H1 (cell line): ENCODE data around the gene CLDN12. TPM values are rescaled to one million over a fixed set of nuclear protein-coding genes. Genes with fewer than 3 reads are reported as not detected.

Source experiments
- CTCF ChIA-PET: fragments of 300-600 bp; sonication (Branson Sonifier 250); formaldehyde crosslinking; loops from one replicate; lab custom pipeline; 2021; ENCODE audit not compliant: partially characterized antibody; lab: Charles Lee
- POLR2A ChIA-PET: fragments of 300-600 bp; sonication (Branson Sonifier 250); formaldehyde crosslinking; loops from one replicate; lab custom pipeline; 2021; ENCODE audit warnings: inconsistent platforms; ENCODE audit not compliant: partially characterized antibody; lab: Charles Lee
- DNase-seq, 2 experiments: peaks; one replicate each; pipeline versions ENCODE4 v3.0.0 to v3.0.0-alpha.2; 2010 to 2022; ENCODE audit warnings: low spot score in 2 of 2, low read depth in 1 of 2, mixed read lengths in 1 of 2
- FAIRE-seq: peaks from 2 replicates; lab custom pipeline; 2011; peaks lifted over from hg19 to GRCh38; lab: Jason Lieb, UNC
- H2AFZ ChIP-seq: 2 replicates; pipeline ENCODE4 v1.8.1; 2012; ENCODE audit warnings: low read length, inconsistent platforms
- H2AK5ac ChIP-seq: 2 replicates; pipeline ENCODE4 v1.6.1; 2013; ENCODE audit warnings: low read depth, low read length
- H2BK120ac ChIP-seq: replicated peaks from 2 replicates; pipeline ENCODE3; 2013; ENCODE audit warnings: low read depth, low read length, inconsistent platforms
- H2BK12ac ChIP-seq: 2 replicates; pipeline ENCODE4 v1.6.1; 2013; ENCODE audit warnings: low read depth, low read length
- H2BK15ac ChIP-seq: 2 replicates; pipeline ENCODE4 v1.6.1; 2013; ENCODE audit warnings: low read length
- H2BK20ac ChIP-seq: 2 replicates; pipeline ENCODE4 v1.6.1; 2013; ENCODE audit warnings: low read length
- H2BK5ac ChIP-seq: 2 replicates; pipeline ENCODE4 v1.6.1; 2013; ENCODE audit warnings: low read depth, low read length
- H3K14ac ChIP-seq: 2 replicates; pipeline ENCODE4 v1.6.1; 2013; ENCODE audit warnings: inconsistent platforms; ENCODE audit not compliant: insufficient read length
- H3K18ac ChIP-seq: 2 replicates; pipeline ENCODE4 v1.6.1; 2013; ENCODE audit warnings: low read length; ENCODE audit errors: extremely low read depth
- H3K23ac ChIP-seq: 2 replicates; pipeline ENCODE4 v1.6.1; 2013; ENCODE audit warnings: inconsistent platforms; ENCODE audit not compliant: insufficient read length
- H3K23me2 ChIP-seq: 2 replicates; pipeline ENCODE4 v1.6.1; 2013; ENCODE audit warnings: low read depth, low read length
- H3K27ac ChIP-seq: 2 replicates; pipeline ENCODE4 v1.6.1; 2011; ENCODE audit warnings: low read depth, low read length, inconsistent platforms
- H3K27me3 ChIP-seq, 4 experiments: replicated peaks in 1 of 4; 1 replicate in 1 of 4; 2 replicates in 3 of 4; pipeline versions ENCODE4 v1.6.1 to v1.8.1; 2011 to 2013; ENCODE audit warnings: low read length in 3 of 4, mild to moderate bottlenecking in 3 of 4, inconsistent platforms in 2 of 4, mixed read lengths in 2 of 4, moderate library complexity in 1 of 4; ENCODE audit not compliant: control insufficient read depth in 3 of 4, insufficient read depth in 3 of 4; ENCODE audit errors: extremely low read depth in 1 of 4
- H3K36me3 ChIP-seq, 4 experiments: 2 replicates each; pipeline versions ENCODE4 v1.6.1 to v1.8.1; 2011 to 2013; ENCODE audit warnings: mild to moderate bottlenecking in 4 of 4, low read length in 3 of 4, moderate library complexity in 2 of 4, control low read depth in 1 of 4, inconsistent platforms in 1 of 4; ENCODE audit not compliant: insufficient read depth in 4 of 4, control insufficient read depth in 2 of 4
- H3K4ac ChIP-seq: replicated peaks from 2 replicates; pipeline ENCODE3; 2013; ENCODE audit warnings: low read length, low read depth, mixed read lengths, inconsistent platforms; ENCODE audit not compliant: insufficient read length
- H3K4me1 ChIP-seq, 4 experiments: replicated peaks in 1 of 4; 1 replicate in 1 of 4; 2 replicates in 3 of 4; pipeline versions ENCODE4 v1.6.1 to v1.8.1; 2011 to 2013; ENCODE audit warnings: low read length in 3 of 4, inconsistent platforms in 2 of 4, mixed read lengths in 1 of 4; ENCODE audit not compliant: insufficient read depth in 4 of 4, control insufficient read depth in 3 of 4
- H3K4me2 ChIP-seq, 2 experiments: 2 replicates each; pipeline versions ENCODE4 v1.6.1 to v1.8.1; 2011 to 2013; ENCODE audit warnings: low read depth in 2 of 2, low read length in 2 of 2, control low read depth in 1 of 2, inconsistent platforms in 1 of 2, mild to moderate bottlenecking in 1 of 2; ENCODE audit not compliant: insufficient read depth in 1 of 2
- H3K4me3 ChIP-seq, 4 experiments: fragments of 200-600, 300-600 bp in 1 of 4; sonication (generic), shearing (Covaris generic), sonication (Bioruptor Twin) in 1 of 4; 2 replicates each; pipeline versions ENCODE4 v1.5.1 to v1.8.1; 2011 to 2016; ENCODE audit warnings: low read length in 4 of 4, low read depth in 3 of 4, control low read depth in 2 of 4, inconsistent platforms in 2 of 4, mild to moderate bottlenecking in 2 of 4, mixed read lengths in 1 of 4, moderate library complexity in 1 of 4; ENCODE audit not compliant: insufficient read depth in 2 of 4; ENCODE audit errors: extremely low read depth in 1 of 4
- H3K56ac ChIP-seq: replicated peaks from 2 replicates; pipeline ENCODE3; 2013; ENCODE audit warnings: low read depth, mild to moderate bottlenecking, mixed read lengths, low read length, inconsistent platforms; ENCODE audit not compliant: insufficient read length
- H3K79me1 ChIP-seq: 2 replicates; pipeline ENCODE4 v1.6.1; 2013; ENCODE audit warnings: low read depth, low read length, control low read depth
- H3K79me2 ChIP-seq, 2 experiments: 2 replicates each; pipeline versions ENCODE4 v1.6.1 to v1.8.1; 2012 to 2013; ENCODE audit warnings: low read length in 2 of 2, mild to moderate bottlenecking in 2 of 2, inconsistent platforms in 1 of 2; ENCODE audit not compliant: insufficient read depth in 2 of 2, control insufficient read depth in 1 of 2
- H3K9ac ChIP-seq, 4 experiments: replicated peaks in 1 of 4; 1 replicate in 1 of 4; 2 replicates in 3 of 4; pipeline versions ENCODE4 v1.6.1 to v1.8.1; 2011 to 2013; ENCODE audit warnings: low read depth in 3 of 4, low read length in 3 of 4, control low read depth in 2 of 4, mild to moderate bottlenecking in 2 of 4, moderate library complexity in 2 of 4, inconsistent platforms in 1 of 4; ENCODE audit errors: extremely low read depth in 1 of 4
- H3K9me3 ChIP-seq, 2 experiments: 2 replicates each; pipeline versions ENCODE4 v1.6.1 to v1.8.1; 2012 to 2013; ENCODE audit warnings: mild to moderate bottlenecking in 2 of 2, moderate library complexity in 2 of 2, control low read depth in 1 of 2, inconsistent platforms in 1 of 2, low read depth in 1 of 2, low read length in 1 of 2, mixed read lengths in 1 of 2; ENCODE audit not compliant: insufficient read depth in 2 of 2
- H4K20me1 ChIP-seq, 2 experiments: replicated peaks in 1 of 2; 2 replicates each; pipeline versions ENCODE3 to v1.8.1; 2011 to 2013; ENCODE audit warnings: inconsistent platforms in 2 of 2, low read length in 2 of 2, mild to moderate bottlenecking in 1 of 2; ENCODE audit not compliant: insufficient read depth in 2 of 2, control insufficient read depth in 1 of 2
- H4K5ac ChIP-seq: 2 replicates; pipeline ENCODE4 v1.6.1; 2013; ENCODE audit warnings: low read length, low read depth, mixed read lengths, inconsistent platforms; ENCODE audit not compliant: insufficient read length
- H4K8ac ChIP-seq: 2 replicates; pipeline ENCODE4 v1.8.0; 2013; ENCODE audit warnings: mild to moderate bottlenecking, moderate library complexity, low read length, inconsistent platforms; ENCODE audit not compliant: insufficient read depth; ENCODE audit errors: extremely low read depth
- H4K91ac ChIP-seq: replicated peaks from 2 replicates; pipeline ENCODE3; 2013; ENCODE audit warnings: low read length, mixed read lengths, inconsistent platforms; ENCODE audit not compliant: insufficient read length
- BRCA1 ChIP-seq: IDR thresholded peaks from 2 replicates; pipeline ENCODE4 v1.6.1; 2012; ENCODE audit warnings: low read depth, low read length, improper control_type of control experiment
- SIRT6 ChIP-seq: IDR thresholded peaks from one replicate; pipeline ENCODE4 v1.7.1; 2012; ENCODE audit warnings: low read length, inconsistent platforms
- SP2 ChIP-seq: IDR thresholded peaks from 2 replicates; pipeline ENCODE4 v1.6.1; 2012; ENCODE audit warnings: mild to moderate bottlenecking, low read length, inconsistent platforms
- TAF1 ChIP-seq: IDR thresholded peaks from 2 replicates; pipeline ENCODE4 v1.6.1; 2011; ENCODE audit warnings: mild to moderate bottlenecking, low read depth, low read length
- TAF7 ChIP-seq: optimal IDR thresholded peaks from 2 replicates; pipeline ENCODE3; 2011; ENCODE audit warnings: low read depth, mild to moderate bottlenecking, inconsistent platforms, low read length, moderate library complexity, borderline replicate concordance
- USF2 ChIP-seq: IDR thresholded peaks from 2 replicates; pipeline ENCODE4 v1.6.1; 2011; ENCODE audit warnings: low read length, improper control_type of control experiment
- WGBS, 2 experiments: shearing (Covaris generic) in 1 of 2; methylation state at CpG; one replicate each; pipeline versions ENCODE4 v1.1.6 to v1.1.7; 2013 to 2015; ENCODE audit warnings: low lambda C conversion rate in 2 of 2, mixed read lengths in 2 of 2, inconsistent platforms in 1 of 2, low coverage in 1 of 2, missing lambda C conversion rate in 1 of 2; ENCODE audit not compliant: insufficient replicate concordance in 2 of 2, insufficient coverage in 1 of 2, insufficient read length in 1 of 2; ENCODE audit errors: extremely low coverage in 1 of 2, missing lambda C conversion rate in 1 of 2; 5-methylcytosine and 5-hydroxymethylcytosine counted together
- polyA plus RNA-seq, 7 experiments: library from polyadenylated mRNA; depleted of rRNA in 3 of 7; stranded (reverse) in 5 of 7; unstranded in 2 of 7; fragments of >200 nt in 5 of 7; fragments of 200-250 nt in 2 of 7; gene quantifications; 1 replicate in 5 of 7; 2 replicates in 1 of 7; 4 replicates in 1 of 7; pipeline versions ENCODE4 v1.2.1 to v1.2.3, GENCODE V29; 2011 to 2013; ENCODE audit warnings: missing spikeins in 2 of 7, mixed read lengths in 2 of 7
- total RNA-seq: library from RNA; stranded (reverse); fragmentation: NEBNext Ultra II Directional; extraction: Animal tissue kit (Norgen Biotek cat#: 25700); gene quantifications from 2 replicates; pipeline ENCODE4 v1.2.1, GENCODE V29; 2021

CLDN12 gene
- total and polyA plus RNA-seq, 2 of the 8 experiments (the other 6 are each of a cell fraction or from before 2014, with no cell fraction given), result 49.2 to 127 TPM

- Histone ChIP-seq H4K8ac (no peak overlapping the region), H3K14ac (no peak overlapping the region), H3K36me3 (no peaks in the 10 kb centered on the region), H3K18ac (no peak overlapping the region), H3K23ac (no peak overlapping the region), H3K23me2 (no peaks in the 10 kb centered on the region; the same call in 1 of the 2 replicates), H2BK20ac (no peak overlapping the region), H3K27ac (no peak overlapping the region), H3K4me3 (no peak overlapping the region), H3K79me2 (no peaks in the 10 kb centered on the region), H4K20me1 (no peaks in the 10 kb centered on the region), H2BK12ac (no peak overlapping the region), H2BK120ac (no peak overlapping the region), H2AK5ac (no peak overlapping the region), H3K79me1 (no peaks in the 10 kb centered on the region), H3K4me1 (no peaks in the 10 kb centered on the region), H4K91ac (no peak overlapping the region), H3K4me2 (no peak overlapping the region), H3K9ac (no peak overlapping the region), H2BK15ac (no peak overlapping the region), H2BK5ac (no peak overlapping the region), H3K4ac (no peak overlapping the region), H2AFZ (no peak overlapping the region), H3K9me3 (no peaks in the 10 kb centered on the region), H3K56ac (no peak overlapping the region), H4K5ac (no peak overlapping the region), H3K27me3 (no peaks in the 10 kb centered on the region)
- no peak for FAIRE-seq
- DNase-seq, result no peak
- 81% methylated on average over 2 of the region's 2 CpGs; no CpG with 5 or more reads in 1 of the 2 experiments for WGBS, 2 experiments
- ChIA-PET POLR2A (interaction anchor here (0.7 kb wide), 1 partner anchor 10 kb away, joined by 3 read pairs; no protein-coding TSS in a partner anchor), CTCF (interaction anchor here (0.7 to 3.3 kb wide), 3 partner anchors 10 to 637 kb away, joined by 3 to 16 read pairs (median 3); no protein-coding TSS in a partner anchor)
- TF ChIP-seq TAF1 (no peak), USF2 (no peak), SIRT6 (no peak), SP2 (no peak), BRCA1 (no peak), TAF7 (no peak)
These were observed 42.4 kb downstream of the CLDN12 start for GRCh38 chr7:90445633-90446032.
